Sigmoid colon (tissue), 7 donors: ENCODE results near the gene FZD10. TPM values are rescaled to one million over a fixed set of nuclear protein-coding genes. Genes with fewer than 3 reads are reported as not detected.

Experiments used
- DNase-seq: peaks from one replicate; pipeline ENCODE4 v3.0.0-alpha.2; 2019
- H3K27ac ChIP-seq, 4 donors: fragments of 200-600 bp; sonication (generic); one replicate each; pipeline ENCODE4 v1.5.1; 2016 to 2019; ENCODE audit warnings: mild to moderate bottlenecking in 1 of 4
- H3K27me3 ChIP-seq, 3 donors: fragments of 200-600 bp; sonication (generic); one replicate each; pipeline ENCODE4 v1.5.1; 2019; ENCODE audit warnings: mild to moderate bottlenecking in 1 of 3
- H3K36me3 ChIP-seq, 4 donors: fragments of 200-600 bp; sonication (generic); one replicate each; pipeline ENCODE4 v1.5.1; 2016 to 2019
- H3K4me1 ChIP-seq, 4 donors: fragments of 200-600 bp; sonication (generic); one replicate each; pipeline ENCODE4 v1.5.1; 2017 to 2019
- H3K4me3 ChIP-seq, 4 donors: fragments of 200-600 bp; sonication (generic); one replicate each; pipeline ENCODE4 v1.5.1; 2017 to 2019; ENCODE audit warnings: mild to moderate bottlenecking in 2 of 4, moderate library complexity in 1 of 4
- H3K9me3 ChIP-seq, 4 donors: fragments of 200-600 bp in 3 of 4; sonication (generic) in 3 of 4; one replicate each; pipeline versions ENCODE4 v1.5.1 to v1.6.1; 2013 to 2019
- EP300 ChIP-seq, 4 donors: sonication (generic); formaldehyde crosslinking; IDR thresholded peaks; one replicate each; pipeline ENCODE4 v1.6.1; 2017; ENCODE audit warnings: antibody characterized with exemption in 4 of 4
- POLR2A ChIP-seq, 2 donors: fragments of 450-650 bp; IDR thresholded peaks; one replicate each; pipeline ENCODE4 v1.6.1; 2016; ENCODE audit warnings: antibody characterized with exemption in 2 of 2, mild to moderate bottlenecking in 2 of 2, moderate library complexity in 2 of 2
- POLR2AphosphoS5 ChIP-seq, 4 donors: sonication (generic); formaldehyde crosslinking; IDR thresholded peaks; one replicate each; pipeline ENCODE4 v1.6.1; 2017; ENCODE audit warnings: antibody characterized with exemption in 4 of 4
- WGBS, 2 donors: extraction: QIAGEN DNeasy Blood & Tissue Kit; methylation state at CpG; one replicate each; pipeline ENCODE4 v1.1.7; 2013; 5-methylcytosine and 5-hydroxymethylcytosine counted together
- intact Hi-C: fragments of 100-400 bp; cut with DNase I; formaldehyde crosslinking; loops from one replicate; pipeline ENCODE4 v1.15.1; 2023
- polyA plus RNA-seq, 3 donors: library from polyadenylated mRNA; stranded (reverse); fragments of 200-250 nt; gene quantifications; one replicate each; pipeline ENCODE4 v1.2.3, GENCODE V29; 2013
- total RNA-seq, 4 donors: library from RNA; depleted of rRNA; stranded (reverse); fragments of >200 nt; gene quantifications; one replicate each; pipeline ENCODE4 v1.1.0, GENCODE V29; 2016
- TF ChIP-seq, protein P1 (sequence below), 4 experiments: fragments of 450-650 bp in 3 of 4; fragments of 200-600 bp in 1 of 4; IDR thresholded peaks; one replicate each; pipeline ENCODE4 v1.5.1; 2016 to 2019; ENCODE audit warnings: antibody characterized with exemption in 4 of 4, mild to moderate bottlenecking in 3 of 4, moderate library complexity in 2 of 4
- donor health status: healthy with polysubstance abuse.
- donor health status: Bipolar disorder and iron deficiency.
- donor health status: healthy.

Gene FZD10
- total and polyA plus RNA-seq, 7 donors = 0.13 to 1.7 (median 0.66) TPM; not detected in 1

DNA sequence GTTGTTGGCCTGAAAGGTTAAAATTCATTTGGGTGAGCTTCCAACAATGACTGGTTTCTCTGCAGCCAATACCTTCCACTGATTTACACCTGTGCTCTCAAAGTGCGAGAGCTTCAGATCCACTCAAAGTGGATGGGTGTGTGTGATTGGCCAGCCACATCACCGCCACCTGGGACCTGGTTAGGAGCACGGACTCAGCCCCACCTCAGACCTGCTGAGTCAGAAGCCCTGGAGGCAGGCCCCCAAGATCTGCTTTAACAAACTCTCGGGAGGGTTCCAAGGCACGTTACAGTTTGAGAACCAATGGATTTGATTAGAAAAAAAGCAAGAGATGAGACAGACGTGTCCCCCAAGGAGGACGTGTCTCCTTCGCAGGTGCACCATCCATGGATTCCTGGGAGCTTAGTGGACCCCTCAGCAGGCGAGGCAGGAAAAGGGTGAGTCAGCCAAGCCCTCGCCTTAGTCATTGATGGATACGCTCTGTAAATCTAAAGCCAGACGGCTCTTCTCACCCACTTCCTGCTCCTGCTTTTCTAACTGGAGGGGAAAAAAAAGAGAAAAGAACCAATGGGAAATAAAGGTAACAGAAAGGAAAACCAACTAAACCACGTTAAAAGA is 24.5 kb downstream of the FZD10 start:
- peaks cover 0 to 2% (median 0%) of the 10 kb centered on the region in 4 donors for H3K9me3 ChIP-seq
- no peak overlapping the region for H3K4me3 ChIP-seq
- no peaks in the 10 kb centered on the region for H3K36me3 ChIP-seq
- DNase-seq = peak; percentile 21
- no peaks in the 10 kb centered on the region for H3K4me1 ChIP-seq
- 40 to 49% methylated on average over 13 of the region's 13 CpGs for WGBS, 2 donors
- TF ChIP-seq EP300 (IDR thresholded peaks at IDR 0.05) (no peak), POLR2A (IDR thresholded peaks at IDR 0.05) (no peak), POLR2AphosphoS5 (IDR thresholded peaks at IDR 0.05) (no peak)
- TF ChIP-seq, protein P1, sequence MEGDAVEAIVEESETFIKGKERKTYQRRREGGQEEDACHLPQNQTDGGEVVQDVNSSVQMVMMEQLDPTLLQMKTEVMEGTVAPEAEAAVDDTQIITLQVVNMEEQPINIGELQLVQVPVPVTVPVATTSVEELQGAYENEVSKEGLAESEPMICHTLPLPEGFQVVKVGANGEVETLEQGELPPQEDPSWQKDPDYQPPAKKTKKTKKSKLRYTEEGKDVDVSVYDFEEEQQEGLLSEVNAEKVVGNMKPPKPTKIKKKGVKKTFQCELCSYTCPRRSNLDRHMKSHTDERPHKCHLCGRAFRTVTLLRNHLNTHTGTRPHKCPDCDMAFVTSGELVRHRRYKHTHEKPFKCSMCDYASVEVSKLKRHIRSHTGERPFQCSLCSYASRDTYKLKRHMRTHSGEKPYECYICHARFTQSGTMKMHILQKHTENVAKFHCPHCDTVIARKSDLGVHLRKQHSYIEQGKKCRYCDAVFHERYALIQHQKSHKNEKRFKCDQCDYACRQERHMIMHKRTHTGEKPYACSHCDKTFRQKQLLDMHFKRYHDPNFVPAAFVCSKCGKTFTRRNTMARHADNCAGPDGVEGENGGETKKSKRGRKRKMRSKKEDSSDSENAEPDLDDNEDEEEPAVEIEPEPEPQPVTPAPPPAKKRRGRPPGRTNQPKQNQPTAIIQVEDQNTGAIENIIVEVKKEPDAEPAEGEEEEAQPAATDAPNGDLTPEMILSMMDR (IDR thresholded peaks at IDR 0.05) = no peak
- H3K27me3 ChIP-seq = no peaks in the 10 kb centered on the region
- intact Hi-C loops = no loop called here
- no peak overlapping the region for H3K27ac ChIP-seq

DNA sequence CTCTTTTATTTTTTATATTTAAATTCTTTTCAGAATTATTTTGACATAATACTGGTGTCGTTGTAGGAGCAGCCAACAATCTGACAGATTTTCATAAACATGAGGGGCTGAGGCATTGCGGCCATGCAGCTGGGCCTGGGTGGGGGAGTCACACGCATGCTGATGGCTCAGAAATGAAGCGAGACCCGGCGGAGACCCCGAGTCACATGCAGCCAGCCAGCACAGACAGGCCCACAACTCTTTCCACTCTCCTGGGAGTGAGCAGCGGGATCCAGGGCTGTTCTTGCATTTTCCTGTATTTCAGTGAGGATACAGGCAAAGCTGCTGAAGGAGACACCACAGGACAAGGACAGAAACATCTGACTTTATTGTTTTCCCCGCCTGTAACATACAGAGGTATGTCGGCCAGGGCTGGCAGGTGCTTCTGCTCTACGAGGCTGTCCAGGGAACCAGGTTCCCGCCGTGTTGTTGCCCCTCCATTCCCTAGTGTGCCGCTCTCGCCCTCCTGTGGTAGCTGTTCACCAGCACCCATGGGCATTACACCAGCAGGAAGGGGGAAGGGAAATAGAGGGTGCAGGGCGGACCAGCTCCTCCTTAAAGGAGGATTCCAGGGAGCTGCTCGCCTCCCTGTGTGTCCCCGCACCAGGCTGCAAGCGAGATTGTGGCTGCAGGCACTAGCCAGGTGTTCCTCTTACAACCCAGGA is 30.5 kb downstream of the FZD10 start:
- Histone ChIP-seq H3K27ac (no peak overlapping the region), H3K4me1 (no peaks in the 10 kb centered on the region), H3K4me3 (no peak overlapping the region), H3K9me3 (no peaks in the 10 kb centered on the region), H3K36me3 (no peaks in the 10 kb centered on the region), H3K27me3 (peaks cover 0 to 4% (median 0%) of the 10 kb centered on the region in 3 donors)
- DNase-seq = peak; percentile 35
- TF ChIP-seq POLR2AphosphoS5 (IDR thresholded peaks at IDR 0.05) = no peak
- TF ChIP-seq POLR2A (IDR thresholded peaks at IDR 0.05) = no peak
- TF ChIP-seq, protein P1 (IDR thresholded peaks at IDR 0.05) = no peak
- TF ChIP-seq EP300 (IDR thresholded peaks at IDR 0.05) = no peak
- 70 to 74% methylated on average over 19 of the region's 19 CpGs for WGBS, 2 donors
- intact Hi-C loops = no loop called here

DNA sequence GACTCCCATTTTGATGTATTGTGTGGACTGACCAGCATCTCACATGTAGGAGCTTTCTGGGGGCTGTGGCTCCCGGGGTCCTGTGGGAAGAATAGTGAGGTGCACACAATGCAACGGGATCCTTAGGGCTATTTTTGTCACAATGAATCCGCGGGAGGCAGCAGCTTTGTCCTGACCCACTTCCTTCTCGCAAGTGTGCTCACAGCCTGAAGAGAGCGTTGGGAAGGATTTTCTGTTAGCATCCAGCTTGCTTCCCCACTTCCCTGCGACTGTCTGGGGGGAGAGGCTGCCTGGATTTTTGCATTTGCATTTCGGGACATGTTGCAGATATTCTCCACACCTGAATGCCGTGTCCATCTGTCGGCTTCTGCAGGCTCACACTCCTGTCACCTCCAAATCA is 31.9 kb downstream of the FZD10 start:
- Histone ChIP-seq H3K4me3 (no peak overlapping the region), H3K4me1 (no peaks in the 10 kb centered on the region), H3K36me3 (no peaks in the 10 kb centered on the region), H3K9me3 (no peaks in the 10 kb centered on the region), H3K27me3 (peaks cover 0 to 4% (median 0%) of the 10 kb centered on the region in 3 donors), H3K27ac (no peak overlapping the region)
- peak; percentile 19 for DNase-seq
- TF ChIP-seq EP300 (IDR thresholded peaks at IDR 0.05) (no peak), POLR2A (IDR thresholded peaks at IDR 0.05) (no peak), POLR2AphosphoS5 (IDR thresholded peaks at IDR 0.05) (no peak)
- TF ChIP-seq, protein P1 (IDR thresholded peaks at IDR 0.05) = no peak
- WGBS, 2 donors = 56 to 77% methylated on average over 10 of the region's 10 CpGs
- intact Hi-C loops = no loop called here

DNA sequence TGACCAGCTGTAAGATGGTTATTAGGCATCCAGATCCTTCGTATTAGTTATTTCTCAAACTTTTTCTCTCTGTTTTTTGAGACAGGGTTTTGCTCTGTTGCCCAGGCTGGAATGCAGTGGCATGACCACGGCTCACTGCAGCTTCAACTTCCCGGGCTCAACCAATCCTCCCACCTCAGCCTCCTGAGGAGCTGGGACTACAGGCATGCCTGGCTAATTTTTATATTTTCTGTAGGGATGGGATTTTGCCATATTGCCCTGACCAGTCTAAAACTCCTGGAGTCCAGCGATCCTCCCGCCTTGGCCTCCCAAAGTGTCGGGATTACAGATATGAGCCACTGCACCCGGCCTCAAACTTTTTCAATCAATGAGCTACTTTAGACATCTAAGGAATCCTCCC is 33.1 kb downstream of the FZD10 start:
- Histone ChIP-seq H3K27ac (no peak overlapping the region), H3K9me3 (no peaks in the 10 kb centered on the region), H3K4me3 (no peak overlapping the region), H3K36me3 (no peaks in the 10 kb centered on the region), H3K27me3 (peaks cover 0 to 4% (median 3%) of the 10 kb centered on the region in 3 donors), H3K4me1 (no peaks in the 10 kb centered on the region)
- no peak for TF ChIP-seq POLR2AphosphoS5 (IDR thresholded peaks at IDR 0.05)
- no peak for TF ChIP-seq POLR2A (IDR thresholded peaks at IDR 0.05)
- TF ChIP-seq, protein P1 (IDR thresholded peaks at IDR 0.05) = no peak
- TF ChIP-seq EP300 (IDR thresholded peaks at IDR 0.05) = no peak
- 92 to 93% methylated on average over 7 of the region's 7 CpGs for WGBS, 2 donors
- intact Hi-C loops = no loop called here
- DNase-seq = no peak
